GM18867 (cell line): Measurements from ENCODE around the gene STX18.
"Not testable (repeated sequence)": the region's sequence is repeated elsewhere in the genome, so short reads cannot be mapped to it uniquely, and the experiment has no call there.

Experiments used
- ATAC-seq: cut with Tn5 transposase; IDR thresholded peaks from one replicate; pipeline ENCODE4 v1.9.1; 2021; ENCODE audit warnings: mild to moderate bottlenecking, moderate library complexity; ENCODE audit not compliant: unreplicated experiment

Gene STX18

GRCh38 chr4:4423706-4424498, 117.9 kb downstream of the STX18 start:
- no peak for ATAC-seq

- ATAC-seq = no peak
Observed at GRCh38 chr4:4422856-4423499, 118.9 kb downstream of the STX18 start.

DNA sequence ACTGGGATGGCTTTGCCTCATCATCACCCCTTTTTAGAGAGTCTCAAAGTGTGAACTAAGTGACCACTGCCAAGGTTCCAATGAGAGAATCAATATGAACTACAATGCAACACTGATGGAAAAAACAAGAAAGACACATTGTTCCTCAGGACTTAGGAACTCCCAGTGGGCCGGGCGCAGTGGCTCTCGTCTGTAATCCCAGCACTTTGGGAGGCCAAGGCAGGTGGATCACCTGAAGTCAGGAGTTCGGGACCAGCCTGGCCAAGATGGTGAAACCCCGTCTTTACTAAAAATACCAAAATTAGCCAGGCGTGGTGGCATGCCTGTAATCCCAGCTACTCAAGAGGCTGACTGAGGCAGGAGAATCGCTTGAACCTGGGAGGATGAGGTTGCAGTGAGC, 119.7 kb downstream of the STX18 start:
- ATAC-seq = not testable (repeated sequence)

- no peak for ATAC-seq
Observed at GRCh38 chr4:4421356-4421755, 120.5 kb downstream of the STX18 start.

DNA sequence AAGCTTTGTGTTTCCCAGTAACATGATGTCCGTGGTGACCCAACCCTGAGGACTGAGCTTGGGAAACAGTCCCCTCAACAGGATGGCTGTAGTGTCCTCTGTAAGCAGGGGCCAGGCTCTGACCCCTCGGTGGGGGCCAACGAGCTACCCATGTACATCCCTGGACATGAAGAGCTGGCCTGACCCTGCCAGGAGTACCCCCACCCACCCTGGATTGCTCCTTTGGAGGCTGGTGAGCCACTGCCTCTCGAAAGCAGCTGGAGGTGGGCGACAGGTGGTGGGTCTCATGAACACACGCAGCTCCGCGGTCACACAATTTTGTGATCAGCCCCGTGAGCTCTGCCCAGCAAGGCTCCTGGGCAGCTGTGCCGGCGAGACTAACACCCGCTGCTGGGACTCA, 121.4 kb downstream of the STX18 start:
- no peak for ATAC-seq

DNA sequence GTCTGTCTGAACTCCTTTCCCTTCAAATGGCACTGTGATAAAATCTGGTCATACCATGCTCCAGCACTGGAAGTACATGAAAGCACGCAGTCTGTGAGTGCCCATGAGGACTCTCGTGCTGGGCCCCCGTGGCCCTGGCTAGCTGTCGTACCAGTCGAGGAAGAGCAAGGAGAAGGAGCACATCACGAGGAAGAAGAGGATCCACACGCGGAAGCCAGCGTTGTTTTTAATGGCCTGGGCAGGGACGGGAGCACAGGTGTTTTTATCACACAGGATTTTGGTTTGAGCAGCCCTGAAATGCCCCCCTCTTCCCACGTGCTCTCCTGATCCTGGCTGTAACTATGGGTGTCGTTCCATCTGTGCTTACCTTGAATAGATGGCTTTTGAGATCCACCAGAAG, 122.0 kb downstream of the STX18 start:
- ATAC-seq = no peak

DNA sequence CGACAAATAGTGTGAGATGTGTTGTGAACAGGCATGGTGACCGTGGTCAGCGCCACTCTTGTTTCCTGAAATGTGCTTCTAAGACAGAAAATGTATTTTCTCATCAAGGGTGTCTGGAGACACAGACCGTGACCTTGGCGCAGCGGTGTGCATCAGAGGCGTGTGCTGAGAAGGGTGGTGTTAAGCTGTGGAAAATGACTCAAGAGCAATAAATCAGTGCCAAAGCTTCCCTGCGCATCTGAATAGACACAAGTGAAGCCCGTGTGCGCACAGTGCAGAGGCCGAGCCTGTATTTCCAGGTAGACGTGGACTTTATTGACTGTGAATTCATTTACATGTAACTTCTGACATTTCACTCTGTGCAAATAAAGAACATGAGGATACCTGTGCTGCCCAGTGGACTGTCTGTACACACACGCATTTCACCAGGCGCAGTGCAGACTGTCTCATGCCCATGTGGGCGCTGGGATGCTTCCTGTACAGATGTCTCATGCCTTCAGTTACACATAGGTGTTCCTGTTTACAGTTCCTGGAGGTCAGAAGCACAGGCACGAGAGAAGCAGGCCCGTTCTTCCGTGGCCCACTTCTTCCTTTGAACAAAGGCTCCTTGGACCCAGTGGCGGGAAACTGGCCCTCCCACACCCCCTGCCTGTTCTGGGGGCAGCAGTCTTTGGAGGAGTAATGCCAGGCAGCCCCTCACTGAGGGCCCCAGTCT, 123.0 kb downstream of the STX18 start:
- ATAC-seq = no peak

DNA sequence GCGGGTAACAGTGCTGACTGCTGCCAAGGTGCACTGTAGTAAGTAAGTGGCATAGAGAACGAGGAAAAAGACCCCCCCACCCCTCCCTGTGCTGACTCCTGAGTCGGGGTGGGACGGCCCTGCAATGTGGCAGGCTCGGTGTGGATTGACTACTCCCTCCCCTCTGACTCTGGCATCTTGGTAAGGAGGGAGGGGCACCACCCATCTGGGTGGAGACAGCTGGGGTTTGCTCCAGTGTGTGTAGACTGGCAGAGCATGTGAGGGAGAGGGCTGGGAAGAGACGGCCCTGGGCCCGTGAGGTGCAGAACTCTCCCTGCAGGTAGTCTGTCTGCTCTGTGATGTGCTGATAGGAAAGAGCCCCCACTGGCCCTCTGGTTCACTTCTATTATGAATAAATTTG, 124.0 kb downstream of the STX18 start:
- ATAC-seq = no peak

GRCh38 chr4:4416981-4417380, 124.9 kb downstream of the STX18 start:
- no peak for ATAC-seq

DNA sequence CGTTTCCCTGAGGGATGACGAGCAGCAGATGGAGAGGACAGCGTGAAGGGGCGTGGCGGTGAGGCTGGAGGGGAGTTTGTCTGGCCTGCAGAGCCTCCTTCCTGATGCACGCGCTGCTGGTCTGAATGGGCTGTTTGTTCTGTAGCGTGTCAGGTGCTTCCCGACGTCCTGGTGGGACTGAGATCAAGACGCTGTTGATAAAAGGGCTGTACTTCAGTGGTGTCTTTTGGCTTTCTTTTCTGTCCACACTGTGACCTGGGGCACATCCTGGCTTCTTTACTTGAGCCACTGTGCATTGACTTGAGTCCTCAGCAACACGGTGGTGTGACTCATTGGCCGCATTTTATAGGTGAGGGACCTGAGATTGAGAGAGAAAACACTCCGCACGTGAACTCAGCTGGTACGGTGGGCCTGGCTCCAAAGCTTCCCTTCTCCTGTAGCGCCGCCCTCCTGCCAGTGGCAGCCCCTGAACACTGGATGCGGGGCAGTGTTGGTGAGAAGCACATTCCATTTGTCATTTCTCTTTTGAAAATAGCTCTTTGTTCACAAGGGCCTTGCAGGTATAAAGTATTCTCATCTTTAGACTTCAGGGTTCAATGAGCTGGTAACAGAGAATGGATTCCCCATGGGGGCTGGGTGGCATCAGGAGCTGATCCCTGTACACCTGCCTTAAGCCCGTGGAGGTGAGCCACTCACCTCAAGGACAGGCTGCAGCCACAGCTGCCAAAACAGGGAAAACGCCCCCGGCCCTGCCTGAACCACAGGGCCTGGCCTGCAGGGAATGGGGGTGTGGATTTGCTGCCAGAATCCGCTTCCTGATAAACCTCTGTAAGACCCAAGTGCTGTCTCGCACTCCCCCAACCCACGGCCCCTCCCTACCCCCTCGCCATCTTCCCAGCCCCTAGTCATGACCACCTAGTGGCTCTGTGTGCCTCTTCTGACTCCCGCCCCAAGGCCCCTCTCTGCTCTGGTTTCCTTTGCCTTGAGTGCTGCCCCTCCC, 125.7 kb downstream of the STX18 start:
- ATAC-seq = no peak

DNA sequence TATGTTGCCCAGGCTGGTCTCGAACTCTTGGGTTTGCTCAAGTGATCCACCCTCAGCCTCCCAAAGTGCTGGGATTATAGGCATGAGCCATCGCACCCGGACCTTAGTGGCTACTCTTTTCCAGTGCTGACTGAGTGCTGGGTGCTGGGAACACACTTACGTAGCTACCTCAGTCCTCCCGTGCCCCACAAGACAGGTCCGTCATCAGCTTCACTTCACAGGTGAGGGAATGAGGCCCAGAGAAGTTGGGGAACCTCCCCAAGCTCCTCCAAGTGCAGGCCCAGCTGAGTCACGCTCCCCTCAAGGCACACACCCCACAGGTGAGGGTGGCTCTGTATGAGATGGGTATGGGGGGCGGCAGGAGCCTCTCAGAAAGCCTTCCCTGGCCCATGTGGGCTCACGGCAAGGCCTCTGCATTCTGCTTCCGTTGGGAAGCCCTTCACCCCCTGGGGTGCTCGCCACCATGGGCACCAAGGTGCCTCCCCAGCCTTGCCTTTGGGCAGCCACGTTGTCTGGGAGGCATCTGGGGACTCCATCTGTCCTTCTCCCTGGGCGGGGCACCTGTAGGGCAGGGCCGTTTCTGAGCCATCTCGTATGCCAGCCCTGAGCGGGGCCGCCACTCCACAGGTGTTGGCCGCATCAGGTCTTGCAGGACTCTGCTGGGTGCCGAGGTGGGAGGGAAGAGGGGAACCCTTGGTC, 126.6 kb downstream of the STX18 start:
- ATAC-seq = no peak

GRCh38 chr4:4413806-4414205, 128.0 kb downstream of the STX18 start:
- ATAC-seq = no peak

DNA sequence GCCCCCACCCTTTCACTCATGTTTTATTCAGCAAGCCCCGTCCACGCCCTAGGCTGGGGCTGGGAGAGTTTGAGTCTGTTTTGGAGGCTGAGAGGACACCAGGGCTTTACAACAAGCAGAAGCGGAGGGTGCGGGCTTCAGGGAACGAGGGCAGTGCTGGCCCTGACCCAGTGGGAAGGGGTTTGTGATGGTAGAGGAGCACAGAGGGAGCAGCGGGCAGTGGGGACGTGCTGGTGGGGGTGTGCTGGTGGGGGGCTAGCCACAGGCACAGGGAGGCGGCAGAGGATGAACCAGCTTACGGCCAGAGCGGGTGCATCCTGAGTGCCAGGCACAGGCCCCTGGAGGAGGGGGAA, 128.5 kb downstream of the STX18 start:
- no peak for ATAC-seq

- ATAC-seq = no peak
Observed at GRCh38 chr4:4412641-4413372, 129.0 kb downstream of the STX18 start.

GRCh38 chr4:4411906-4412305, 129.9 kb downstream of the STX18 start:
- no peak for ATAC-seq

DNA sequence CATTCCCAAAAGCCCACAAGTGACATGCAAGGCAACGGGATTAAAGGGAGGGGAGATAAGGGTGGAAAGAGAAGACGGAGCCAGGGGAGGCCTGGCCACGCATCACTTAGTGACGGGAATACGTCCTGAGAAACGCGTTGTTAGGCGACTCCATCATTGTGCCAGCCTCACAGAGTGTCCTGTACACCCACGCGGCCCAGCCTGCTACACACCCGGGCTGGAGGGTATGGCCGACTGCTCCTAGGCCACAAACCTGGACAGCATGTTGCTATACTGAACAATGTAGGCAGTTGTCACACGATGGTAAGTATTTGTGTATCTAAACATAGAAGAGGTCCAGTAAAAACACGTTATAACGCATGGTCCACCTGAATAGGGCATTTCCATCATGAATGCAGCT, 131.6 kb downstream of the STX18 start:
- no peak for ATAC-seq

- no peak for ATAC-seq
Observed at GRCh38 chr4:4409416-4410115, 132.3 kb downstream of the STX18 start.

GRCh38 chr4:4408576-4409335, 133.1 kb downstream of the STX18 start:
- no peak for ATAC-seq
